HEK293 (cell line): ENCODE results near the gene SLC29A1.
A peak's percentile ranks its signal among the peaks of the same experiment; 100 is the strongest.

ENCODE experiments used
- CTCF ChIA-PET: fragments of 350-600 bp; formaldehyde crosslinking; extraction: SDS; loops from one replicate; lab custom pipeline; 2021; ENCODE audit warnings: antibody characterized with exemption; lab: Yijun Ruan, JAX
- POLR2A ChIA-PET: fragments of 300-600 bp; formaldehyde crosslinking; extraction: SDS; loops from one replicate; lab custom pipeline; 2020; ENCODE audit warnings: antibody characterized with exemption, inconsistent platforms; lab: Yijun Ruan, JAX
- H3K27ac ChIP-seq: fragments of 200-500 bp; sonication (Bioruptor generic); 2 replicates; pipeline ENCODE4 v1.5.1; 2014; ENCODE audit warnings: low read depth, low read length, control low read depth, inconsistent platforms; ENCODE audit errors: extremely low read depth
- H3K36me3 ChIP-seq, 2 experiments: fragments of 200-500 bp in 1 of 2; sonication (Bioruptor generic) in 1 of 2; 1 replicate in 1 of 2; 2 replicates in 1 of 2; pipeline ENCODE4 v1.5.1; 2014 to 2017; ENCODE audit warnings: inconsistent platforms in 2 of 2, low read length in 2 of 2; ENCODE audit not compliant: control insufficient read depth in 2 of 2, insufficient read depth in 1 of 2
- H3K4me1 ChIP-seq: fragments of 200-500 bp; sonication (Bioruptor generic); 2 replicates; pipeline ENCODE4 v1.5.1; 2014; ENCODE audit warnings: mild to moderate bottlenecking, low read length, inconsistent platforms; ENCODE audit not compliant: control insufficient read depth, insufficient read depth
- H3K4me3 ChIP-seq: 2 replicates; pipeline ENCODE4 v1.5.1; 2011; ENCODE audit warnings: low read depth, mild to moderate bottlenecking, control low read depth, low read length, moderate library complexity
- H3K9me3 ChIP-seq: fragments of 200-500 bp; sonication (Bioruptor generic); 2 replicates; pipeline ENCODE4 v1.5.1; 2014; ENCODE audit warnings: low read depth, low read length, inconsistent platforms; ENCODE audit not compliant: control insufficient read depth, insufficient read depth
- BCL11A ChIP-seq: fragments of 450-650 bp; formaldehyde crosslinking; IDR thresholded peaks from 2 replicates; pipeline ENCODE4 v1.5.1; 2016; ENCODE audit warnings: low read depth, missing biosample characterization, missing genetic modification characterization
- FEZF1 ChIP-seq: fragments of 450-650 bp; formaldehyde crosslinking; IDR thresholded peaks from 2 replicates; pipeline ENCODE4 v1.5.1; 2016; ENCODE audit warnings: missing biosample characterization, missing genetic modification characterization
- KLF17 ChIP-seq: fragments of 450-650 bp; formaldehyde crosslinking; IDR thresholded peaks from 2 replicates; pipeline ENCODE4 v1.5.1; 2016; ENCODE audit warnings: missing biosample characterization, missing genetic modification characterization
- PRDM6 ChIP-seq: fragments of 450-650 bp; formaldehyde crosslinking; IDR thresholded peaks from 2 replicates; pipeline ENCODE4 v1.5.1; 2017; ENCODE audit warnings: missing biosample characterization, missing genetic modification characterization
- YY1 ChIP-seq: fragments of 450-650 bp; formaldehyde crosslinking; IDR thresholded peaks from 2 replicates; pipeline ENCODE4 v1.5.1; 2018; ENCODE audit warnings: missing biosample characterization, missing genetic modification characterization
- ZBTB1 ChIP-seq: fragments of 450-650 bp; formaldehyde crosslinking; IDR thresholded peaks from 2 replicates; pipeline ENCODE4 v1.5.1; 2016; ENCODE audit warnings: missing biosample characterization, missing genetic modification characterization
- ZEB2 ChIP-seq: fragments of 450-650 bp; formaldehyde crosslinking; IDR thresholded peaks from 2 replicates; pipeline ENCODE4 v1.5.1; 2016; ENCODE audit warnings: missing biosample characterization, missing genetic modification characterization
- ZNF121 ChIP-seq: fragments of 450-650 bp; formaldehyde crosslinking; IDR thresholded peaks from 2 replicates; pipeline ENCODE4 v1.5.1; 2016; ENCODE audit warnings: missing biosample characterization, missing genetic modification characterization
- ZNF133 ChIP-seq: fragments of 450-650 bp; formaldehyde crosslinking; IDR thresholded peaks from 2 replicates; pipeline ENCODE4 v1.5.1; 2016; ENCODE audit warnings: missing biosample characterization, missing genetic modification characterization
- ZNF311 ChIP-seq: fragments of 450-650 bp; formaldehyde crosslinking; IDR thresholded peaks from 2 replicates; pipeline ENCODE4 v1.5.1; 2017; ENCODE audit warnings: missing biosample characterization, missing genetic modification characterization, borderline replicate concordance
- ZNF335 ChIP-seq: fragments of 450-650 bp; formaldehyde crosslinking; conservative IDR thresholded peaks from 2 replicates; pipeline ENCODE4 v1.5.1; 2016; ENCODE audit warnings: missing biosample characterization, missing genetic modification characterization
- ZNF404 ChIP-seq: fragments of 450-650 bp; formaldehyde crosslinking; IDR thresholded peaks from 2 replicates; pipeline ENCODE4 v1.5.1; 2017; ENCODE audit warnings: missing biosample characterization, missing genetic modification characterization
- ZNF501 ChIP-seq: fragments of 450-650 bp; formaldehyde crosslinking; IDR thresholded peaks from 2 replicates; pipeline ENCODE4 v1.5.1; 2016; ENCODE audit warnings: missing biosample characterization, missing genetic modification characterization
- ZNF629 ChIP-seq: fragments of 450-650 bp; formaldehyde crosslinking; IDR thresholded peaks from 2 replicates; pipeline ENCODE4 v1.5.1; 2017; ENCODE audit warnings: missing biosample characterization, missing genetic modification characterization
- ZNF664 ChIP-seq: fragments of 450-650 bp; formaldehyde crosslinking; IDR thresholded peaks from 2 replicates; pipeline ENCODE4 v1.5.1; 2016; ENCODE audit warnings: missing biosample characterization, missing genetic modification characterization

SLC29A1 gene

GRCh38 chr6:44178424-44179071 is 44.8 kb upstream of the SLC29A1 start:
- ChIA-PET POLR2A (interaction anchor here (0.7 to 1.6 kb wide), 4 partner anchors 41 to 78 kb away, joined by 3 read pairs; partner anchors contain the start of gene HSP90AB1), CTCF (interaction anchor here (0.6 to 1.9 kb wide), 4 partner anchors 13 to 570 kb away, joined by 3 to 7 read pairs (median 4); no protein-coding TSS in a partner anchor)
- no peaks in the 10 kb centered on the region for H3K9me3 ChIP-seq
- H3K27ac ChIP-seq: no peak overlapping the region
- H3K36me3 ChIP-seq: no peaks in the 10 kb centered on the region
- no peak overlapping the region for H3K4me3 ChIP-seq
- TF ChIP-seq ZEB2 (tag by site-specific recombination) (no peak), ZNF629 (no peak), ZNF121 (peak; percentile 48; the same call in 1 of the 2 replicates), FEZF1 (tag by site-specific recombination) (no peak), BCL11A (tag by site-specific recombination) (no peak), PRDM6 (tag by site-specific recombination) (no peak), KLF17 (tag by site-specific recombination) (no peak), ZNF133 (tag by site-specific recombination) (no peak)
- H3K4me1 ChIP-seq: no peaks in the 10 kb centered on the region

GRCh38 chr6:44179072-44179536 is 44.3 kb upstream of the SLC29A1 start:
- POLR2A ChIA-PET: interaction anchor here (0.7 to 1.6 kb wide), 4 partner anchors 40 to 78 kb away, joined by 3 read pairs; partner anchors contain the start of gene HSP90AB1
- Histone ChIP-seq H3K9me3 (no peaks in the 10 kb centered on the region), H3K4me1 (no peaks in the 10 kb centered on the region), H3K4me3 (no peak overlapping the region), H3K27ac (no peak overlapping the region), H3K36me3 (no peaks in the 10 kb centered on the region)
- CTCF ChIA-PET: interaction anchor here (0.6 to 0.9 kb wide), 4 partner anchors 14 to 571 kb away, joined by 3 to 4 read pairs (median 4); no protein-coding TSS in a partner anchor
- TF ChIP-seq ZNF121: peak; percentile 75; the same call in 1 of the 2 replicates
- TF ChIP-seq ZNF311 (tag by site-specific recombination): no peak

GRCh38 chr6:44179648-44180047 is 43.7 kb upstream of the SLC29A1 start:
- TF ChIP-seq ZBTB1 (tag by site-specific recombination): no peak
- TF ChIP-seq BCL11A (tag by site-specific recombination): no peak
- no peak for TF ChIP-seq ZNF664 (tag by site-specific recombination)
- TF ChIP-seq ZNF404 (tag by site-specific recombination): no peak
- TF ChIP-seq YY1: no peak
- no peak for TF ChIP-seq ZNF335 (tag by site-specific recombination)
- TF ChIP-seq ZNF501 (tag by site-specific recombination): no peak

More at GRCh38 chr6:44179648-44180047, 43.7 kb upstream of the SLC29A1 start:
- POLR2A ChIA-PET: interaction anchor here (1.5 kb wide), 1 partner anchor 67 kb away, joined by 4 read pairs; the partner anchor contains the start of gene HSP90AB1
- Histone ChIP-seq H3K9me3 (no peaks in the 10 kb centered on the region), H3K36me3 (no peaks in the 10 kb centered on the region), H3K4me1 (no peaks in the 10 kb centered on the region), H3K27ac (no peak overlapping the region), H3K4me3 (no peak overlapping the region)
- CTCF ChIA-PET: interaction anchor here (0.7 to 0.9 kb wide), 2 partner anchors 58 to 82 kb away, joined by 3 to 5 read pairs; no protein-coding TSS in a partner anchor
